Measurements from ENCODE around the gene ASB9.

DNA sequence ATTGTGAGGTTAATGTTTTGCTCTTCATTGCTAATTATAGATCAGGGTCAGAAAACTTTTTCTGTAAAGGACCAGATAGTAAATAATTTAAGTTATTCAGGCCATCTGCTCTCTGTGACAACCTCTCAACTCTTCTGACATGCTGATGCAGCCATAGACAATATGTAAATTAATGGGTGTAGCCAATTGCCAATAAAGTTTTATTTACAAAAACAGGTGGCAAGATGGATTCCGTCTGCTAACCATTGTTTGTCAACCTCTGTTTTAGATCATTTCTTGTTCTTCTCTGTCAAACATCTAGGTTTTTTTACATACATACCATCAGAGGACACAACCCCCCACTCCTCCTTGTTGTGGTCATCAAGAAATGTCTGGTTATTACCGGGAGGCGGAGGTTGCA, 33.7 kb downstream of the ASB9 start:
- TF ChIP-seq, protein P1, sequence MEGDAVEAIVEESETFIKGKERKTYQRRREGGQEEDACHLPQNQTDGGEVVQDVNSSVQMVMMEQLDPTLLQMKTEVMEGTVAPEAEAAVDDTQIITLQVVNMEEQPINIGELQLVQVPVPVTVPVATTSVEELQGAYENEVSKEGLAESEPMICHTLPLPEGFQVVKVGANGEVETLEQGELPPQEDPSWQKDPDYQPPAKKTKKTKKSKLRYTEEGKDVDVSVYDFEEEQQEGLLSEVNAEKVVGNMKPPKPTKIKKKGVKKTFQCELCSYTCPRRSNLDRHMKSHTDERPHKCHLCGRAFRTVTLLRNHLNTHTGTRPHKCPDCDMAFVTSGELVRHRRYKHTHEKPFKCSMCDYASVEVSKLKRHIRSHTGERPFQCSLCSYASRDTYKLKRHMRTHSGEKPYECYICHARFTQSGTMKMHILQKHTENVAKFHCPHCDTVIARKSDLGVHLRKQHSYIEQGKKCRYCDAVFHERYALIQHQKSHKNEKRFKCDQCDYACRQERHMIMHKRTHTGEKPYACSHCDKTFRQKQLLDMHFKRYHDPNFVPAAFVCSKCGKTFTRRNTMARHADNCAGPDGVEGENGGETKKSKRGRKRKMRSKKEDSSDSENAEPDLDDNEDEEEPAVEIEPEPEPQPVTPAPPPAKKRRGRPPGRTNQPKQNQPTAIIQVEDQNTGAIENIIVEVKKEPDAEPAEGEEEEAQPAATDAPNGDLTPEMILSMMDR (conservative IDR thresholded peaks at IDR 0.05 in 1 of 2, IDR thresholded peaks at IDR 0.05 in 1 of 2; ENCODE audit: low read depth in 1 of 2, low read length in 2 of 2) = no peak
- no peak for TF ChIP-seq EZH2 (IDR thresholded peaks at IDR 0.05; ENCODE audit: low read length, missing control alignments)

Data from fibroblast of lung (primary cell).